GM12891 (cell line): ENCODE data around the gene USP17L29. TPM values are rescaled to one million over a fixed set of nuclear protein-coding genes. Genes with fewer than 3 reads are reported as not detected.
"Not testable (repeated sequence)": the region's sequence is repeated elsewhere in the genome, so short reads cannot be mapped to it uniquely, and the experiment has no call there.

Source experiments
- DNase-seq: peaks from one replicate; pipeline ENCODE4 v3.0.0; 2011; ENCODE audit warnings: low spot score; ENCODE audit not compliant: insufficient read length
- FAIRE-seq: peaks from 2 replicates; lab custom pipeline; 2011; peaks lifted over from hg19 to GRCh38; lab: Jason Lieb, UNC
- PAX5 ChIP-seq: IDR thresholded peaks from 2 replicates; pipeline ENCODE4 v1.6.1; 2011; ENCODE audit warnings: low read length, moderate library complexity, mild to moderate bottlenecking; ENCODE audit not compliant: insufficient read depth, severe bottlenecking
- POLR2A ChIP-seq: IDR thresholded peaks from 2 replicates; pipeline ENCODE4 v1.6.1; 2011; ENCODE audit warnings: low read depth, low read length, control low read depth
- POLR2AphosphoS5 ChIP-seq: IDR thresholded peaks from 2 replicates; pipeline ENCODE4 v1.6.1; 2011; ENCODE audit warnings: low read depth, low read length, control low read depth
- POU2F2 ChIP-seq: IDR thresholded peaks from 2 replicates; pipeline ENCODE4 v1.6.1; 2011; ENCODE audit warnings: low read depth, mild to moderate bottlenecking, control low read depth, low read length, moderate library complexity
- SPI1 ChIP-seq: IDR thresholded peaks from 2 replicates; pipeline ENCODE4 v1.6.1; 2011; ENCODE audit warnings: low read depth, low read length, control low read depth
- TAF1 ChIP-seq: IDR thresholded peaks from 2 replicates; pipeline ENCODE4 v1.6.1; 2011; ENCODE audit warnings: low read depth, low read length, control low read depth
- polyA plus RNA-seq: library from polyadenylated mRNA; unstranded; fragments of >200 nt; gene quantifications from one replicate; pipeline ENCODE4 v1.2.1, GENCODE V29; 2012; ENCODE audit warnings: low read depth, missing spikeins, inconsistent platforms; ENCODE audit not compliant: missing spikeins

USP17L29 gene
- not detected for polyA plus RNA-seq

GRCh38 chr4:9353338-9353737, at the start of gene USP17L29:
USP17L29 (plus strand) TSS chr4:9353638; CDS start chr4:9353638, 0 bp downstream.
- FAIRE-seq, DNase-seq: not testable (repeated sequence)

- FAIRE-seq, DNase-seq: not testable (repeated sequence)
Measured at GRCh38 chr4:9324191-9324590, 29.2 kb upstream of the USP17L29 start.

GRCh38 chr4:9324865-9325264, 28.6 kb upstream of the USP17L29 start, which contains the start of gene USP17L24:
USP17L24 (plus strand) TSS chr4:9325165; CDS start chr4:9325165, 0 bp downstream.
- FAIRE-seq, DNase-seq: not testable (repeated sequence)

GRCh38 chr4:9329611-9330010, 23.8 kb upstream of the USP17L29 start, which contains the start of gene USP17L25:
USP17L25 (plus strand) TSS chr4:9329911; CDS start chr4:9329911, 0 bp downstream.
- DNase-seq: not testable (repeated sequence)

GRCh38 chr4:9334358-9334757, 19.1 kb upstream of the USP17L29 start, which contains the start of gene USP17L26:
USP17L26 (plus strand) TSS chr4:9334658; CDS start chr4:9334658, 0 bp downstream.
- FAIRE-seq, DNase-seq: not testable (repeated sequence)

More at GRCh38 chr4:9329611-9330010, 23.8 kb upstream of the USP17L29 start, which contains the start of gene USP17L25:
- not testable (repeated sequence) for FAIRE-seq

GRCh38 chr4:9339103-9339502, 14.3 kb upstream of the USP17L29 start, which contains the start of gene USP17L5:
USP17L5 (plus strand) TSS chr4:9339403; CDS start chr4:9339403, 0 bp downstream.
- DNase-seq, FAIRE-seq: not testable (repeated sequence)

- DNase-seq, FAIRE-seq: not testable (repeated sequence)
Measured at GRCh38 chr4:9343848-9344247, 9.6 kb upstream of the USP17L29 start, which contains the start of gene USP17L27. USP17L27 (plus strand) TSS chr4:9344148; CDS start chr4:9344148, 0 bp downstream.

- not testable (repeated sequence) for DNase-seq, FAIRE-seq
Measured at GRCh38 chr4:9348593-9348992, 4.8 kb upstream of the USP17L29 start, which contains the start of gene USP17L28. USP17L28 (plus strand) TSS chr4:9348893; CDS start chr4:9348893, 0 bp downstream.

- not testable (repeated sequence) for FAIRE-seq, DNase-seq
Measured at GRCh38 chr4:9350866-9351265, 2.6 kb upstream of the USP17L29 start.

GRCh38 chr4:9362829-9363228, 9.4 kb downstream of the USP17L29 start, which contains the start of gene USP17L30:
USP17L30 (plus strand) TSS chr4:9363129; CDS start chr4:9363129, 0 bp downstream.
- FAIRE-seq, DNase-seq: not testable (repeated sequence)

GRCh38 chr4:9379881-9380280, 26.4 kb downstream of the USP17L29 start:
- FAIRE-seq, DNase-seq: not testable (repeated sequence)

GRCh38 chr4:9381012-9381534, 27.6 kb downstream of the USP17L29 start:
- peak; percentile 15 for DNase-seq
- FAIRE-seq: not testable (repeated sequence)

- TF ChIP-seq POU2F2 (no peak), SPI1 (no peak), POLR2A (no peak), TAF1 (no peak), POLR2AphosphoS5 (no peak), PAX5 (no peak)
- DNase-seq (no peak), FAIRE-seq (no peak)
Measured at GRCh38 chr4:9384126-9384525, 30.7 kb downstream of the USP17L29 start.

GRCh38 chr4:9389001-9389400, 35.6 kb downstream of the USP17L29 start:
- not testable (repeated sequence) for FAIRE-seq, DNase-seq
